Brain microvascular endothelial cell (primary cell): ENCODE results near the gene STH.

Experiments used
- DNase-seq: peaks from one replicate; pipeline ENCODE4 v3.0.0-alpha.2; 2020
- H3K27ac ChIP-seq: fragments of 250-450 bp; sonication (Bioruptor Pico); 2 replicates; pipeline ENCODE4 v1.5.1; 2020; ENCODE audit warnings: mild to moderate bottlenecking, moderate library complexity
- H3K27me3 ChIP-seq: fragments of 250-450 bp; sonication (Bioruptor Pico); replicated peaks from 2 replicates; pipeline ENCODE4 v1.5.1; 2020; ENCODE audit warnings: mild to moderate bottlenecking
- H3K36me3 ChIP-seq: fragments of 250-450 bp; sonication (Bioruptor Pico); replicated peaks from 2 replicates; pipeline ENCODE4 v1.5.1; 2020; ENCODE audit warnings: mild to moderate bottlenecking
- H3K4me3 ChIP-seq: 2 replicates; pipeline ENCODE4 v1.5.1; 2011; ENCODE audit warnings: low read depth, mild to moderate bottlenecking, control low read depth, low read length, moderate library complexity
- CTCF ChIP-seq: IDR thresholded peaks from 2 replicates; pipeline ENCODE4 v1.5.1; 2011; ENCODE audit warnings: low read depth, mild to moderate bottlenecking, moderate library complexity, low read length, control low read depth, inconsistent platforms; ENCODE audit errors: missing control alignments
- in situ Hi-C: cut with HindIII; loops from 2 replicates; pipeline ENCODE4 v1.10.0; 2017; ENCODE audit warnings: low sequenced_read_pairs, low pct_ligation_motif_present

Gene STH

DNA sequence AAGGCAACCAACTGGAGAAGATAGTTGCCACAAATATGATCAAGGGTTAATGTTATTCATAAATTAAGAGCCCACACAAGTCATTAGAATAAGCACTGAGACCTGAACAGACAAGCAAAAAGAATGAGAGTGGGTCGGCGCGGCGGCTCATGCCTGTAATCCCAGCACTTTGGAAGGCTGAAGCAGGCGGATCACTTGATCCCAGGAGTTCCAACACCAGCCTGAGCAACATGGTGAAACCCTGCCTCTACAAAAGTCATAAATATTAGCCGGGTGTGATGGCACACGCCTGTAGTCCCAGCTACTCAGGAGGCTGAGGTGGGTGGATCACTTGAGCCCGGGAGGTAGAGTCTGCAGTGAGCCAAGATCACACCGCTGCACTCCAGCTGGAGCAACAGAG lies 40.7 kb upstream of the STH start:
- in situ Hi-C loops: no loop called here
- no peak overlapping the region for H3K4me3 ChIP-seq
- H3K27ac ChIP-seq: no peak overlapping the region
- no peak for DNase-seq
- TF ChIP-seq CTCF: no peak
- no peaks in the 10 kb centered on the region for H3K36me3 ChIP-seq
- H3K27me3 ChIP-seq: no peaks in the 10 kb centered on the region

- no peak overlapping the region for H3K27ac ChIP-seq
- no peak overlapping the region for H3K4me3 ChIP-seq
- no peaks in the 10 kb centered on the region for H3K36me3 ChIP-seq
- no peaks in the 10 kb centered on the region for H3K27me3 ChIP-seq
- no peak for TF ChIP-seq CTCF
- no peak for DNase-seq
- in situ Hi-C loops: no loop called here
Observed at GRCh38 chr17:45958994-45959665, 39.9 kb upstream of the STH start.

DNA sequence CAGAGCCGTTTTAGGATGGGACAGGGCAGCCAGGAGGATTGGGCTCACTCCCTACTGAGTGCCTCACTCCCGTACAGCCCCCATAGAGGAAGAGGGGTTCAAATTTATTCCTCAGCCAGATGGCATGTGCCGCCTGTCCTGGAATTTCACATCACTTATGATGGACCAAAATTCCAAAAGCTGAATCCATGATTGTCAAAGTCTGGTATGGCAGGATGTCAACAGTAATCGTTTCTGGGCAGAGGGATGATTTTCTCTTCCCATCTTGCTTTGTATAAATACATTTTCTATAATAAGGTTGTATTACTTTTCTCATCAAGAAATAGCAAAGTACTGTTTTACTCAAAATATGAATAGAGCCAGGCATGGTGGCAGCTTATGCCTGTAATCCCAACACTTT lies 38.7 kb upstream of the STH start:
- in situ Hi-C loops: no loop called here
- H3K27ac ChIP-seq: no peak overlapping the region
- no peak for TF ChIP-seq CTCF
- H3K36me3 ChIP-seq: no peaks in the 10 kb centered on the region
- H3K27me3 ChIP-seq: no peaks in the 10 kb centered on the region
- no peak for DNase-seq
- no peak overlapping the region for H3K4me3 ChIP-seq

DNA sequence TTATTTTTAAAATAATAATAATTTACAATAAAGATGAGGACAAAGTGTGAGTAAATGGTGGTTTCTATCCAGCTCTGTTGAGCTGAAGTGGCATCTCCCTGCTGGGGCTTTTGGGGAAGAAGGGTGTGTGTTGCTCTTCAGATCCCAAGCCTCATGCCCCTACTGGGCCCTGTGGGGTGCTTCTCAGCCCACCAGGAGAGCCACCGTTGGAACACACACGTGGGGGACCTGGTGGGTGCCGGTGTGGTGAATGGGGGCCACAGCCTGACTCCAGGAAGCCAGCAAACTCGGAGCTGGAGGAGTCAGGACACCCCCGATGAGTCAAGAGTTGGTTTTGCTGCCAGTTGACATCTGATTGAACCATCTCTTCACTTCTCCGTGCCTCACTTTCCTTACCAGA lies 37.8 kb upstream of the STH start:
- no peak overlapping the region for H3K27ac ChIP-seq
- H3K36me3 ChIP-seq: no peaks in the 10 kb centered on the region
- in situ Hi-C loops: no loop called here
- no peak overlapping the region for H3K4me3 ChIP-seq
- no peak for TF ChIP-seq CTCF
- no peak for DNase-seq
- H3K27me3 ChIP-seq: peaks cover under 1% of the 10 kb centered on the region

DNA sequence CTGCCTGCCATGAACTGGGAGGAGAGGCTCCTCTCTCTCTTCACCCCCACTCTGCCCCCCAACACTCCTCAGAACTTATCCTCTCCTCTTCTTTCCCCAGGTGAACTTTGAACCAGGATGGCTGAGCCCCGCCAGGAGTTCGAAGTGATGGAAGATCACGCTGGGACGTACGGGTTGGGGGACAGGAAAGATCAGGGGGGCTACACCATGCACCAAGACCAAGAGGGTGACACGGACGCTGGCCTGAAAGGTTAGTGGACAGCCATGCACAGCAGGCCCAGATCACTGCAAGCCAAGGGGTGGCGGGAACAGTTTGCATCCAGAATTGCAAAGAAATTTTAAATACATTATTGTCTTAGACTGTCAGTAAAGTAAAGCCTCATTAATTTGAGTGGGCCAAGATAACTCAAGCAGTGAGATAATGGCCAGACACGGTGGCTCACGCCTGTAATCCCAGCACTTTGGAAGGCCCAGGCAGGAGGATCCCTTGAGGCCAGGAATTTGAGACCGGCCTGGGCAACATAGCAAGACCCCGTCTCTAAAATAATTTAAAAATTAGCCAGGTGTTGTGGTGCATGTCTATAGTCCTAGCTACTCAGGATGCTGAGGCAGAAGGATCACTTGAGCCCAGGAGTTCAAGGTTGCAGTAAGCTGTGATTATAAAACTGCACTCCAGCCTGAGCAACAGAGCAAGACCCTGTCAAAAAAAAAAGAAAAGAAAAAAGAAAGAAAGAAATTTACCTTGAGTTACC lies 36.7 kb upstream of the STH start:
- Histone ChIP-seq H3K36me3 (no peaks in the 10 kb centered on the region), H3K27ac (no peak overlapping the region), H3K27me3 (peaks cover 5% of the 10 kb centered on the region), H3K4me3 (no peak overlapping the region)
- no peak for DNase-seq
- in situ Hi-C loops: no loop called here
- no peak for TF ChIP-seq CTCF
